Measurements from ENCODE around the gene SLC29A4.

Gene SLC29A4

DNA sequence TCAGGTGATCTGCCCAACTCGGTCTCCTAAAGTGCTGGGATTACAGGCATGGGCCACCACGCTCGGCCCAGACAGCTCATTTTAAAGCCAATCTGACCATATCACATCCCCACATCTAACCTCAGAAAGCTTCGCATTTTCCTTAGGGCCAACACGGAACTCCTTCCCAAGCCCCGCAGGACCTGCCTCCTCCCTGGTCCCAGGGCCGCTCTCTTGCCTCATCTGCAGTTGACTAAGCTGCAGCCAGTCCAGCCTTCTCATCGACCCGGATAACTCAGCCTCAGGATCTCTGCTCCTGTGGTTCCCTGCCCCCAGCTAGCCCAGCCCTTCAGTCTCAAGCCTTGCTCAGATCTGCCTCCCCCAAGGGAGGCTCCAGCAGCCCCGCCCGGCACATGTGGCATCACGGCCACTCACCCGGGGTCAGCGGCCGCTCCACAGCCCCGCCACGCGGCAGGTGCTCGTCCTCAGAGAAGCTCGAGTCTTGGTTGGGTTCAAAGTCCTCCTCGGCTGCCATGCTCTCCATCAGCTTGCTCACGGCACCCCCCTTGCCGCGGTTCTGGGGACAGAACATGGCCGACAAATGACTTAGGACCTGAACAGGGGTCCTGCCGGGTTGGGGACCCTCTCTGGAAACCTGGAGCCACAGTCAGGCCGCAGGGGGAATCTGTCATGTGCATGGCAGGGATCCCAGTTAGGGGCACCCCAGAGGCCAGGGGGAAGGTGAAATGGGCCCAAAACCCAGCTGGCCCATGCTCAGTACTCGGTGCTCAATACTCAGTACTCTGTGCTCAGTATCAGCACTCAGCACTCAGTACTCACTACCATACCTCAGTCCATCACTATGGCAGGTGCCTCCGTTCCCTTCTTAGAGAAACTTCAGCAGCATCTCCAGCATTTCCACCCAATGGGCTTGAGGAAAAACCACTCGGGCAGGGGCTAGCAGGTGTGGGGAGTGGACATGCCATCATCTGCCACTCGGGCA is 41.3 kb downstream of the SLC29A4 start:
- DNase-seq (ENCODE audit: low read depth, low spot score), result peak; percentile 55

- no peak for DNase-seq (ENCODE audit: low read depth, low spot score)
These were observed 42.2 kb downstream of the SLC29A4 start for GRCh38 chr7:5324961-5325360.

DNA sequence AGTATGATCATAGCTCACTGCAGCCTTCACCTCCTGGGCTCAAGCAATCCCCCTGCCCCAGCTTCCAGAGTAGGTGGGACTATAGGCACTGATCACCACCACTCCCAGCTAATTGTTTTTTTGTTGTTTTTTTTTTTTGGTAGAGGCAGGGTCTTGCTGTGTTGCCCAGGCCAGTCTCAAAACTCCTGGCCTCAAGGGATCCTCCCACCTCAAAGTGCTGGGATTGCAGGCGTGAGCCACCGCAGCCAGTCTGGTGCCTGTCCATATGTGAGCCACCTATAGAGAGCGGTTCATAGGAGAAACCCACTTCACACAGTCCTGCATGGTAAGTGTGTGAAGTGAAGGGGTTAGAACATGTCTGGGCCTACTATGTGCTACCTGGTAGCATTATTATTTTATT is 47.5 kb downstream of the SLC29A4 start:
- DNase-seq (ENCODE audit: low read depth, low spot score), result no peak

DNA sequence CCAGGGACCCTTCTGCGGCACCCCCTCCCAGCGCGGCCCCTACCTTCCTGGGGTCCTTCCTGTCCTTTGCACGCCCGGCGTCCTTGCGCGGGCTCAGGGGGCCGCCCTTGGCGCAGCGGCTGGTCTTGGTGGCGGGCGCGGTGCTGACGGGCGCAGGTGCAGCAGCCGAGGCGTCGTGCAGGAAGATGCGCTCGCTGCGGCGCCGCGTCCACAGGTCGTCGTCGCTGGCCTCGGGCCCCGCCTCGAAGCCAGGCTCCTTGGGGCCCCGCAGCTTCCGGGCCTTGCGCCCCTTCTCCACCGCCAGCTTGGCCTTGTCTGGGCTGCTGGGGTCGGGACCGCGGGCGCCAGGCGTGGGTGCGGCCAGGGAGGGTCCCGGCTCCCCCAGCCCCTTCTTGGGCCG is 49.8 kb downstream of the SLC29A4 start:
- no peak for DNase-seq (ENCODE audit: low read depth, low spot score)

GRCh38 chr7:5333121-5334045 is 50.6 kb downstream of the SLC29A4 start:
- DNase-seq (ENCODE audit: low read depth, low spot score), result no peak

DNA sequence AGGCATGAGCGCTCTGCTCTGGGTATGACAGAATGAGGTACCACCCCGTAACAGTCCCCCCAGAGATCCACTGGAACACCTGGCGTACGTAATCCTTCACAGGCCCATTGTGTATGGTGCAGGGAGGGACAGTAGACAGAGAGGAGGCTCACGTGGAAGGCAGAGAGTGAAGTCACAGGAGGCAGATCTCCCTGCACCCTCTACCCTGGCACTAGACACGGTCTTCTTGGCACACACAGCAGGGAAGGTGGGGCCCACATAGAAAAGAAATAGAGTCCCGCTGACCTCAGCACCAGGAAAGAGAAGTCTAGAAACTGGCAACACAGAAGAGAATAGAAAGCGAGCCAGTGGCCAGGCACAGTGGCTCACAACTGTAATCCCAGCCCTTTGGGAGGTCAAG is 51.9 kb downstream of the SLC29A4 start:
- no peak for DNase-seq (ENCODE audit: low read depth, low spot score)

GRCh38 chr7:5337047-5337446 is 54.3 kb downstream of the SLC29A4 start:
- no peak for DNase-seq (ENCODE audit: low read depth, low spot score)

DNA sequence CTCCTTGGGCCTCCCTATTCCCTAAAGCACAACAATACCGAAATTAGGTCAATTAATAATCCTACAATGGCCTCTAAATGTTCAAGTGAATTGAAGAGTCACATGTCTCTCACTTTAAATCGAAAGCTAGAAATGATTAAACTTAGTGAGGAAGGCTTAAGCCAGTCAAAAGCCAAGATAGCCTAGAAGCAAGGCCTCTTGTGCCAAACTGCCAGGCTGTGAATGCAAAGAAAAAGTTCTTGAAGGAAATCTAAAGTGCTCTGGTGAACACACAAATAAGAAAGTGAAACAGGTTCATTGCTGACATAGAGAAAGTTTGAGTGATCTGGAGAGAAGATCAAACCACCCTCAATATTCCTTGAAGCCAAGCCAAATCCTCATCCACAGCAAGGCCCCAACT is 57.2 kb downstream of the SLC29A4 start:
- no peak for DNase-seq (ENCODE audit: low read depth, low spot score)

- no peak for DNase-seq (ENCODE audit: low read depth, low spot score)
These were observed 59.9 kb downstream of the SLC29A4 start for GRCh38 chr7:5342631-5343030.

GRCh38 chr7:5343884-5344283 is 61.1 kb downstream of the SLC29A4 start:
- DNase-seq (ENCODE audit: low read depth, low spot score), result no peak

- DNase-seq (ENCODE audit: low read depth, low spot score), result no peak
These were observed 61.6 kb downstream of the SLC29A4 start for GRCh38 chr7:5344342-5344741.

- no peak for DNase-seq (ENCODE audit: low read depth, low spot score)
These were observed 62.4 kb downstream of the SLC29A4 start for GRCh38 chr7:5345171-5345570.

- no peak for DNase-seq (ENCODE audit: low read depth, low spot score)
These were observed 62.9 kb downstream of the SLC29A4 start for GRCh38 chr7:5345671-5346070.

GRCh38 chr7:5348134-5349004 is 65.6 kb downstream of the SLC29A4 start:
- peak; percentile 45 for DNase-seq (ENCODE audit: low read depth, low spot score)

GRCh38 chr7:5349005-5349380 is 66.2 kb downstream of the SLC29A4 start:
- DNase-seq (ENCODE audit: low read depth, low spot score), result no peak

- DNase-seq (ENCODE audit: low read depth, low spot score), result peak; percentile 77
These were observed 66.9 kb downstream of the SLC29A4 start for GRCh38 chr7:5349437-5350173.

GRCh38 chr7:5350174-5350463 is 67.4 kb downstream of the SLC29A4 start:
- no peak for DNase-seq (ENCODE audit: low read depth, low spot score)

- DNase-seq (ENCODE audit: low read depth, low spot score), result peak; percentile 50
These were observed 68.0 kb downstream of the SLC29A4 start for GRCh38 chr7:5350600-5351385.

GRCh38 chr7:5351507-5352265 is 68.9 kb downstream of the SLC29A4 start:
- DNase-seq (ENCODE audit: low read depth, low spot score), result no peak
